ENCODE measurements around the gene BCAS2.
A peak's percentile ranks its signal among the peaks of the same experiment; 100 is the strongest.
"Not testable (repeated sequence)": the region's sequence is repeated elsewhere in the genome, so short reads cannot be mapped to it uniquely, and the experiment has no call there.

The BCAS2 gene

DNA sequence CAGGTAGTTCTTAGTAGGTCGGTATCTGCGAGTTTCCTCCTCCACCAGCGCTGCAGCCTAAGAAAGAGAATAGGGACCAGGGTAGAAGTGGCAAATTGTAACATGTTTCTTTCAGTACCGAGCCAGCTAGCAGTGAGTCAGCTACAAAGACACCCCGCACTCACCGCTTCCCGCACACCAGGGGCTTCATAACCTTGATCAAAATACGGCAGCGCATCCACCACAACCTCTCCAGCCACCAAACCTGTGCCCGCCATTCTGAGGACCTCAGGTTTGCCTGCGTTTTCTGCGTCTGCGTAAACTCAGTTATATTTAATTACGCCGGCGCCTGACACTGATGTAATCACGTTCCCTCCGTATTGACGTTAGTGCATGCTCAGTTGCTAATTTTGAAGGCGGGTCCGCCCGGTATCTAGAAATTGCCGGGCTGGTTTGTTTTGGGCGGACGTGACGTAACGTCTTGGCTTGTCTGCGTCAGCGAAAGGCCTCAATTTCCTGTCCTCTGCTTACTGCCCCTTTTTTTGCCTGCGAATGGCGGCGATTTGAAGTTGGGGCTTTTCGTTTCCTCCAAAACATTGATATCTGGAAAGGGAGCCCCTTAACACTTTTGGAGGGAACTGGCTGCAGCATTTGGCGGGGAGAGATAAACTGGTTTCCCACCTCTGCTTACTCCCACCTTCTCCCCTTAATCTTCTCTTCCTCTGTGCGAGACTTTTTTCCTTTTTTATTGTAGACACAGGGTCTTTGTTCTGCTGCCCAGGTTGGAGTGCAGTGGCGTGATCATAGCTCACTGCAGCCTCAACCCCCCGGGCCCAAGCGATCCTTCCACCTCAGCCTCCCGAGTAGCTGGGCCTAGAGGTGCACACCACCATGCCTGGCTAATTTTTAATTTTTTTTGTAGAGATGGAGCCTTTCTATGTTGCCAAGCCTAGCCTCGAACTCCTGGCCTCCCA lies at the start of gene BCAS2:
Gene BCAS2 (minus strand): TSS at position 281 of the 953 bp plus-strand sequence. CDS start 24 bp downstream, at position 257.
- DNase-seq, result peak; percentile 85 to 89 (median 88)

GRCh38 chr1:114627107-114627506 lies 45.7 kb upstream of the BCAS2 start:
- no peak for DNase-seq

DNA sequence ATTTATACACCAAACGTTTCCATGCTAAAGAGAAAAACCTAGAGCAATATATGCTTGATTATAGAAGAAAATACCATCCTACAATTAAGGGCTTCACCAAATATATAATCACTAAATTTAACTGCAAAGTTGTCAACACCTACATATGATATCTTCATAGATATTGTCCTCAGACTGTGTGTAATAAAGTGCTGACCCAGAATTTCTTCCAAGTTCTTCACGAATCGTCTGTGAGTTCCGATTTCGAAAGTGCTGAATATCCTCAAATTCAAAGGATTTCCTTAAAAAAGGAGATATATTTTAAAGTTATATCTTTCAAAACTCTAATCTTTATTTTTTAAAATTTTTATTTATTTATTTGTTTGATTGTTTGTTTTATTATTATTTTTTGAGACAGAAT lies 41.9 kb upstream of the BCAS2 start:
- DNase-seq, result no peak

- DNase-seq, result no peak
Measured at GRCh38 chr1:114620419-114620818, 39.0 kb upstream of the BCAS2 start.

DNA sequence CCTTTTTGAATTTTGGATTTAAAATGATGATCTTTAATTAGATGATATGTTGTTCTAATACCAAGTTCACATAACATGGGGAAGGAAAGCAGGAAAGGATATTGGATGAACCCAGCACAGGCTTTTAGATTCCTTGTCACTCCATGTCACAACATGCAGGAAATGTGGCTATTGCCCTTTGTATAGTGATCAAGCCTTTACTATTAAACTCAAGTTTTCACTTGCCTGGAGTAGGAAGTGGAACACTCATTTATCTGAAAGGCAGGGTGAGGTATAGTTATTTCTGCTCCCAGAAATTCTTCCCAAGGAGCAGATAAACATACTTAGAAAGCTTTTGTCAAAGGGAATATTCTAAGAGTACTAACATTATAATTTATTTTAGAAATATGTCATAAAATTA lies 37.2 kb upstream of the BCAS2 start:
- DNase-seq, result no peak

GRCh38 chr1:114610546-114611245 lies 29.3 kb upstream of the BCAS2 start:
- no peak for DNase-seq

DNA sequence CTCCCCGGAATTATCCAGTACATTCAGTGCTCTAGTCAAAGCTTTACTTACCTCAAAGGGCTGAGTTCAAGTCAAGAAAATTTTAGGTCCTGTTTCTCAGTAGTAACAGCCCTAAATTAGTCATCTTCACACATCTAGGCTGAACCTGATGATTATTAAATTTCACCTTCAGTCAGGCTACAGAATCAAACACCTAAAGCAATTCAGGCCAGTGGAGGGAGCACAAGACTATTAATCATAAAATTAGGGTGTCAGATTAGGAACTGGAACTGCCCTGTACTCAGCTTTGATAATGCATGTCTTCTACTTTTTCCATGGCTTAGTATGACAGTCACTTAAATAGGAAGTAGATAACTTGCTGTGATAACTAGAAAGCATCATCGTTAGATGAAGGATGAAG lies 28.4 kb upstream of the BCAS2 start:
- no peak for DNase-seq

DNA sequence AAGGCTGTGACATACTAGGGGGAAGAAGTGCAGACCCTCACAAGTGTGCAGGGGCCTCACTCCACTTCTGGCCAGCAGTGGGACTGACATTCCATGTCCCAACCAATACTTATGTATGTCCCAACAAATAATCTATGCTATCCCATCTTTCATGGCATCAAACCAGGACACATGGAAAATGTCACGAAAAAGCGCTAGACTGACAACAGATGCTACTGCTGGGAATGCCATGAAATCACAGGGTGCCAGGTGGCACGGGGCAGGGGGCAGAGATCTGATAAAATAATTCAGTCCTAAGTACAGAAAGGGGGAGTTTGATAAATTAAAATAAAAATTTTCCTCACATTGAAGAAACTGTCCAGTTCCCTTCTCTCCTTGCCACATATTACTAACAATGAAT lies 27.6 kb upstream of the BCAS2 start:
- no peak for DNase-seq

- no peak for DNase-seq
Measured at GRCh38 chr1:114607223-114607622, 25.8 kb upstream of the BCAS2 start.

DNA sequence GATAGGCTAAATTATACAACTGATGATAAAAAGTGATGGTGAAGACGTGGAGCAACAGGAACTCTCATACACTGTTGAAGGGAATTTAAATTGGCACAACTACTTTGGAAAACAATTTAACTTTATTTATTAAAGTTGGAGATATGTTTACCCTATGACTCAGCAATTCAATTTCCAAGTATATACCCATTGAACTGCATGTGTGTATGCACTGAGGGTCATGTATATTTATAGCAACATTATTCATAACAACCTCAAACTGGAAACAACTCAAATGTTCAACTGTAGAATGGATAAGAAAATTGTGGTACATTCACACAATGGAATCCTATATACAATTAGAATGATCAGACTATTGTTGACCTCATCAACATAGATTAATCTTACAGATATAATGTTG lies 16.5 kb upstream of the BCAS2 start:
- no peak for DNase-seq

GRCh38 chr1:114595602-114596001 lies 14.2 kb upstream of the BCAS2 start:
- no peak for DNase-seq

- no peak for DNase-seq
Measured at GRCh38 chr1:114594046-114594445, 12.6 kb upstream of the BCAS2 start.

GRCh38 chr1:114589122-114589521 lies 7.7 kb upstream of the BCAS2 start:
- no peak for DNase-seq

- no peak for DNase-seq
Measured at GRCh38 chr1:114588196-114588689, 6.8 kb upstream of the BCAS2 start.

DNA sequence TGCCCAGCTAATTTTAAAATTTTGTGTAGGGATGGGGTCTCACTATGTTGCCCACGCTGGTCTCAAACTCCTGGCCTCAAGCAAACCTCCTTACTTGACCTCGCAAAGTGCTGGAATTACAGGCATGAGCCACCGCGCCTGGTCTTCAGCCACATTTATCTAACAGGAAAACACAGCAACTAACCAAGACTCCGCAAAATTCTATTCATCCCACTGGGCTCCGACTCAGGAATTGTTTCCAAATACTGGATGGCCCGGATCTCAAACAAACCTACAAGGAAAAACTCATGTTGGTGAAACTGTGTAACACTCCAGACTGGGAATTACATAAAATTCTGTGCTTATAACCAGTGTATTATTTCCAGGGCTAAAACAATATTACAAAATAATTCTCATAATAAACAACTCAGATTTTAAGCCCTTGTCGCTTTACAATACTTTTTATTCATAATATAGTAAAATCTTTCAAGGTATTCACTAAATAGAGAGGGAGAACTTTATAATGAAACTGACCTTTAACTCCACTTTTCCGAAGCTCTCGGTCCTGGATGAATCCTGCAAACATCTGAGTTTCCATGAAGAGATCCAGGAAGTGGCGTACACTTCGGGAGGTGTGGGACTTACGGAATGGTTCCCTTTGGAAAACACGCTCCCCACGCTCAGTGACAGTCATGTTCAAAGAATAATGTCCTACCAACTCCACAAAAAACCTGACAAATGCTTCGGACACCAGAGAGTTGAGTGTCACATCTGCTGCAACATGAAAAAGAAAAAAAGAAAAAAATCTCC lies 6.0 kb upstream of the BCAS2 start:
- no peak for DNase-seq

GRCh38 chr1:114586513-114587047 lies 5.2 kb upstream of the BCAS2 start:
- no peak for DNase-seq

DNA sequence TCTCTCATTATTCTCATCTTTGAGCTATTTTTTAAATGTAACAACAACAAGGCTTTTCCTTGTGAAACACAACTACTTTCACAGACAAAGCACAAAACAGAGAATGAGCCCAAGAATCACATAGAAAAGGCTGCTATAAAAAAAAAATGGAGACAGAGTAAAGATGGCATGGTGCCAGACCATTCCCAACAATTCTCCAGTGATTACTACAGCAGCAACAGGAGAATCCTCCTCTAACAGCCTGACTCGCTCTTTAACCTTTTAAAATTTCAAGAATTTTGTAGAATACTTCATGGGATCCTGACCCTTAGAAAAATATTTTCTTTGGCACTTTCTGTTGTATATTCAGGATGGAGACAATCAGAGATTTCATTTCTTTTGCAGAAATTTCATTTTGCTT lies 3.8 kb upstream of the BCAS2 start:
- no peak for DNase-seq

- no peak for DNase-seq
Measured at GRCh38 chr1:114574365-114574764, 7.0 kb downstream of the BCAS2 start.

DNA sequence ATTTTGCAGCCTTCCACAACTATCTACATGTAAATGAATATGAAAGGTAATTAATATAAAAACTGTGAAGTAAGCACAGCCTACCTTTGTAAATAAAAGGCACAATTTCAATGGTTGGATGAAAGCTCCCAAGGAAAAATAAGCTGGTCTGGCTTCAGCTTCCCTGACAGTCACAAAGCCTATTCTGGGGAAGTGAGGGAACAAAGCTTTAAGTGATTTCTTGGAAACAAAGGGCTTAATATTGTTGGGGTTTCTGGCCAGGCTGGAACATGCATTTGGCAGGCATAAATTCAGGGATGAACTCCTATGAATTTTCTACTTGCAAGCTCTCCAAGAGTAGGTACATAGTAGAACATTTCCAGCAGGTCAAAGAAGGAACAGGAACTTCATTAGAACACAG lies 17.3 kb downstream of the BCAS2 start:
- DNase-seq, result no peak

- DNase-seq, result not testable (repeated sequence)
Measured at GRCh38 chr1:114562978-114563510, 18.4 kb downstream of the BCAS2 start.

- no peak for DNase-seq
Measured at GRCh38 chr1:114561333-114561732, 20.1 kb downstream of the BCAS2 start.

DNA sequence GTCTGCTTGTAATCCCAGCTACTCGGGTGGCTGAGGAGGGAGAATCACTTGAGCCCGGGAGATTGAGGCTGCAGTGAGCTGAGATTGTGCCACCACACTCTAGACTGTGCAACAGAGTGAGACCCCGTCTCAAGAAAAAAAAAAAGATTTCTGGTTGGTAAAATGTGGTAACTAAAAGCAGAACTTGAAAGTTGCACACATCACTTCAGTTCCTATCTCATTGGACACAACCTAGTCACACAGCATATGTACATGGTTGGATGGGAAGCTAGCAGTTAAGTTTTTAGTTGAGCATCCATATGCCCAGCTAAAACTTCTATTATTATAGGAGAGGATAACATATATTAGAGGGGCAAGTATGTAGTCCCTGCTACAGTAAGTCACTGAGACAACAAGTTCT lies 22.1 kb downstream of the BCAS2 start:
- no peak for DNase-seq

DNA sequence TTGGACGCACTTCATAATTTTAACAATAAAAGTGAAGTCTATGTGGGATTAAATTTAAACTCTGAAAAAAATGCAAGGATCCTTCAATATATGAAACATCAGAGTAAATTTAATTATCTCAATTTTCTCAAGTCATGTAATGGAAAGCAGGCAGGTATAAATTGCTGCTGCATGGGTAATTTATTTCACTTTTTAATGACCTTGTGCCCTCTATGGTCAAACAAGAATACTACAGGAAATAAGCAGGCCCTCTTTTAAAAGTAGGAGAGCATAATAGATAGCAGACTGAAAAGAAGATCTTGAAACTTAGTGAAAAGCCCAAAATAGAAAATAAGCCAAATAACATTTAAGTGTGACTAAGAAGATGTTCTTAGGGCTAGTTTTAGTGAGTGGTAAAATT lies 22.9 kb downstream of the BCAS2 start:
- no peak for DNase-seq

All from activated CD4-positive, CD25-positive, alpha-beta regulatory T cell (primary cell).